H7 (cell line): ENCODE results near the gene PPFIA2. TPM values are rescaled to one million over a fixed set of nuclear protein-coding genes. Genes with fewer than 3 reads are reported as not detected.

Experiments used
- DNase-seq: peaks from one replicate; pipeline ENCODE4 v3.0.0; 2012
- H3K27me3 ChIP-seq: 2 replicates; pipeline ENCODE4 v1.6.0; 2011; ENCODE audit warnings: mild to moderate bottlenecking, low read length; ENCODE audit not compliant: control insufficient read depth, insufficient read depth
- H3K36me3 ChIP-seq: replicated peaks from 2 replicates; pipeline ENCODE4 v1.5.1; 2011; ENCODE audit warnings: low read length; ENCODE audit not compliant: control insufficient read depth, insufficient read depth
- H3K4me3 ChIP-seq: 2 replicates; pipeline ENCODE4 v1.5.1; 2011; ENCODE audit warnings: low read depth, mild to moderate bottlenecking, control low read depth, low read length, moderate library complexity; ENCODE audit not compliant: insufficient read depth
- total RNA-seq: library from RNA; depleted of rRNA; stranded (reverse); fragments of >200 nt; shearing (Covaris generic); gene quantifications from 2 replicates; pipeline ENCODE4 v1.2.3, GENCODE V29; 2014

Gene PPFIA2
- total RNA-seq, 1 experiment from 2014 or later = 0.03 TPM

DNA sequence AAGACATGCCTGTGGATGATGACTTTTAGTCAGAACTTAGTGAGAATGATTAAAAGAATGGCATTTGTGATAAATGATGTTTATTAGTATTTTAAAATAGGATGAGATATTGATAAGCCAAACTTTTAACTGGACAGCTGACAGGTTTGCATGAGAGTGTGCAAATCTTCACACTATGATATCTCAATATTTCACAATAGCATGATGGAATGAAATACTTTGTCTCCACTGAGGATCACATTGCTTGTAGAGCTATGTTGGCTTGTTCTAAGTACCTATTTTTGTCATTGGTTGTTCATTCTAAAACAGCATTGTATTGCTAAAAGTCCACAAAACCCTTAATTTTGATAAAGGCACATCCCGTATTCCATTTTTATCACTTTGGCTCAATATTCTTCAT, 359.1 kb downstream of the PPFIA2 start:
- no peak overlapping the region for H3K4me3 ChIP-seq
- H3K27me3 ChIP-seq = no peaks in the 10 kb centered on the region
- H3K36me3 ChIP-seq = no peaks in the 10 kb centered on the region
- no peak for DNase-seq

DNA sequence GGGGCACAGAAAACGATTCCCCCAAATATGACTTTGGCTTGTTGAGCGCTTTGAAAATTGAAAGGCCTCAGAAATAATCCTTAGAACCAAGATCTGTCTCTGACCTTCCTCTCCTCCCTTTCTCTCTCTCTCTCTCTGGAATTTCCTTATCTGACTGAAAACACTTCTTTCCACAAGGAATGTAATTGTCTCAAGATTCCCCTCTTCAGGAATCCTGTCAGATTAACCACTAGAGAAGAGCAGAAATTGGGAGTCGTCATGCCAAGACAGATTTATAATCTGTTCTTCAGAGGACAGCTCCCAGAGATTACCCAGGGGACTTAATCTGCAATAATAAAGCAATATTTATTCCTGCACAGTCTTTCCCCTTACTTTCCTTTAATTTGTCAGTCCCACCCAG, 363.7 kb downstream of the PPFIA2 start:
- no peaks in the 10 kb centered on the region for H3K27me3 ChIP-seq
- DNase-seq = no peak
- H3K36me3 ChIP-seq = no peaks in the 10 kb centered on the region
- H3K4me3 ChIP-seq = no peak overlapping the region

DNA sequence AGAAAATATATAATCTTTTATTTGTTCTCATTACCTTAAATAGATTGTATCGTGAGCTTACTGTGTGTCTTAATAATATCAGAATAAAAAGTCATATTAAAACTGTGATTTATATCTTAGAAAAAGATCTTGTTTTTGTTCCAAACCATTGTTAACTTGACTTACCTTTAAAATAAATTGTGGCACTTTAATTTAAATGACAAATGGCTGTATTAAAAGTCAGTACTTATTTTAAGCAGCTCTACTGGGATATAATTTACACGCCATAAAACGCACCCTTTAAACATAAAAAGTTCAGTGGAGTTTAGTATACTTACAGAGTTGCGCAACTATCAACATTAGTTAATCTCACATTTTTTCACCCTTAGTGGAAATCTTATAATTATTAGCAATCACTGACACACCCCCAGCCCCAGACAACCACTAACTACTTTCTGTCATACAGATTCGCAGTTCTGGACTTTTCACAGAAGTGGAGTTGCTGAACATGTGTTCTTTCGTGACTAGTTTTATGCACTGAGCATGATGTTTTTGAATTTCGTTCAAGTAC, 369.5 kb downstream of the PPFIA2 start:
- no peak for DNase-seq
- no peaks in the 10 kb centered on the region for H3K27me3 ChIP-seq
- H3K4me3 ChIP-seq = no peak overlapping the region
- H3K36me3 ChIP-seq = no peaks in the 10 kb centered on the region

DNA sequence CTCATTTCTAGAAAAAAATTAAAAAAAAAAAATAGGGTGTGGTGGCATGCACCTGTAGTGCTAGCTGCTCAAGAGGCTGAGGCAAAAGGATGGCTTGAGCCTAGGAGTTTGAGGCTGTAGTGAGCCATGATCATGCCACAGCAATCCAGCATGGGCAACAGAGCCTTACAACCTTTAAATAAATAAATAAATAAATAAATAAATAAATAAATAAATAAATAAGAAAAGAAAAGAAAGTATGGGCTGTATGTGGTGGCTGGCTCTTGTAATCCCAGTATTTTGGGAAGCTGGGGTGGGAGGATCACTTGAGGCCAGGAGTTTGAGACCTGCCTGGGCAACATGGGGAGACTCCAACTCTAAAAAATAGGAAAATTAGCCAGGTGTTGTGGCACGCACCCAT, 373.0 kb downstream of the PPFIA2 start:
- Histone ChIP-seq H3K27me3 (no peaks in the 10 kb centered on the region), H3K4me3 (no peak overlapping the region), H3K36me3 (no peaks in the 10 kb centered on the region)
- DNase-seq = no peak

DNA sequence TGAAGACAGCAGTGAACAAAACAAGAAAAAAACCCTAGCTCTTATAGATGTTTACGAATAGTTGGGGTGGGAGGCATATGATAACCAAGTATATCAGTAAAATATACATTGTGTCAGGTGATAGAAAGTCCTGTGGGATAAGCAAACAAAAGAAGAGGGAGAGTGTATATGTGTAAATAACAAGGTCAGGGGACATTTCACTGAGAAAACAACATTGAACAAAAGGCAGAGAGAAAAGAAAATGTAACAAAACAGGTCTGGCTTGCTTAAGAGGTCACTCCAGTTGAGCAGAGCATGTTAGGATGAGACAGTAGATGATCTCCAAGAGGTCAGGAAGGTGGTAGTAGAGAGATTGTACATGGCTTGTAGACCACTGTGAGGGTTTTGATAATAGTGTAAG, 377.2 kb downstream of the PPFIA2 start:
- Histone ChIP-seq H3K4me3 (no peak overlapping the region), H3K27me3 (no peaks in the 10 kb centered on the region), H3K36me3 (no peaks in the 10 kb centered on the region)
- DNase-seq = no peak

DNA sequence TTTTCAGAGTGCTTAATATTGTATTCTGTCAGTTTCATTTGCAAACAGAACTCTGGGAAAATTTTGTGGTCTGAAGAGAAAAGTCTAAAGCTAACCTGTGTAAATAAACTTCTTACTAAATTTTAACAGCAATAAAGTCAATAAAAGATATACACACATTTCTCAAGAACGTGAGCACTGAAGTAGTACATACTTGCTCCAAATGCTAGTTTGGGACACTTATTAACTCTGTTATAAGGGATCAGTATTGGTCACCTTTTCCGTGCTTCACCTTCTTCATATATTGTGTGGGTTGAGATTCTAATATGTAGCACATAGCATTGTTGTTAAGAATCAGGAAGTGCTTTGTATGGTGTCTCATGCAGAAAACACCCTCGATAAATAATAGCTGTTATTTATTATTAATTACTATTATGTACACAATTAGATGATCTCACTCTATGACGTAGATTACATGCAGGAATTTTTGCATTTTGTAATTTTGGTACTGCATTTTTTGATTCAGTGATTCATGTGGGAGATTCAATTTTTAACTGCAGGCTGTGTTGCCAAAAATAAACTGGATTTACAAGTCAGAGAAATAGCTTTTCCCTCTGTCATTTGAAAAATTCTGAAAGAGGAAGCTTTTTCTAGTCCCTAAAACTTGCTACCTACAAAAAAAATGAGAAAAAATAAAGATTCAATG, 380.4 kb downstream of the PPFIA2 start:
- H3K27me3 ChIP-seq = no peaks in the 10 kb centered on the region
- H3K4me3 ChIP-seq = no peak overlapping the region
- DNase-seq = no peak
- no peaks in the 10 kb centered on the region for H3K36me3 ChIP-seq

DNA sequence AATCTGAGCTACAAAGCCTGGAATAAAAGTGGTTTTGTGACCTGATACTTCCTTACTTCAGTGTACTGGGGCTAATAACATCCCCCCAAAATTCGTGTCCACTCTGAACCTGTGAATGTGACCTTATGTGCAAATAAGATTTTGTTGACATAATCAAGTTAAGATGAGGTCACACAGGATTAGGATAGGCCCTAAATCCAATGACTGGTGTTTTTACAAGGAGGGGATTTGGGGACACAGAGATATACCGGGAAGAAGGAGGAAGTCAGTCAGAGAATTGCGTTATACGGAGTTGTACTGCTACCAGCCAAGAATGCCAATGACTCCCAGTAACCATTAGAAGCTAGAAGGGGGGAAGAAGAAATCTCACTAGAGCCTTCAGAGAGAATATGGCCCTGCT, 381.4 kb downstream of the PPFIA2 start:
- no peak for DNase-seq
- Histone ChIP-seq H3K36me3 (no peaks in the 10 kb centered on the region), H3K4me3 (no peak overlapping the region), H3K27me3 (no peaks in the 10 kb centered on the region)

DNA sequence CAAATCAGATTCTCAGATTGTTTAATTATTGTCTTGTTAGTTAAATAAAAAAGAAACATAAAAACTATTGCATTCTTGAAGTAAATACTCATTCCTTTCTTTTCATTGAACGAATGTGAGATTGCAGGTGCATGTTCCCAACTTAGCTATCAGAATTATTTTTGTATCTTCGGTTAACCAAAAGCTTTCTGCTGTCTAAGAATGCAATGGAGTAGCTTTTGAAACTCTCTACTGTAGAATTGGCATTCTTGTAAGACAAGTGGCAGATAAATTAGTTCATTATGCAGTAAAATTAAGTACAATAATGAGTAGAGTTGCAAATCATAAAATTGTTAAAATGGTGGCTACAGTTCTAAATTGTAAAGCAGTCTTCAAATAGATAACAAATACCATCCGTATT, 383.2 kb downstream of the PPFIA2 start:
- Histone ChIP-seq H3K4me3 (no peak overlapping the region), H3K36me3 (no peaks in the 10 kb centered on the region), H3K27me3 (no peaks in the 10 kb centered on the region)
- no peak for DNase-seq

DNA sequence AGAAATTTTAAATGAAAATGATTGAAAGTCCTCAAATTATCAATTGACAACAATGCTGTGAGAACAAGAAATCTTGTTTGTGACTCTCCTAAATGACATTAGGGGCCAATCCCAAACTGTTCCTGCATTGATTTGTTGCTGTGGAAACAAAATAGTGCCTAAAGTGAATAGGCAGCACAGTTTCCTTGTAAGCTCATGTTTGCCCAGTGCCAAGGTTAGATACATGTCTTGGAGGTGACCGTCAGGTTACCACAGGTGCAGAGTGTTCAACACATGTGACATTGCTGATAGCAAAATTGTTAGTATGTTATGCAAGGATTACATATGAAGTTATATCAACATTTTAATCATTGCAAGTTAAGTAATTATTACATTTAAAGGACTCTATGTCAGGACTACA, 388.7 kb downstream of the PPFIA2 start:
- no peak for DNase-seq
- Histone ChIP-seq H3K36me3 (no peaks in the 10 kb centered on the region), H3K4me3 (no peak overlapping the region), H3K27me3 (no peaks in the 10 kb centered on the region)

DNA sequence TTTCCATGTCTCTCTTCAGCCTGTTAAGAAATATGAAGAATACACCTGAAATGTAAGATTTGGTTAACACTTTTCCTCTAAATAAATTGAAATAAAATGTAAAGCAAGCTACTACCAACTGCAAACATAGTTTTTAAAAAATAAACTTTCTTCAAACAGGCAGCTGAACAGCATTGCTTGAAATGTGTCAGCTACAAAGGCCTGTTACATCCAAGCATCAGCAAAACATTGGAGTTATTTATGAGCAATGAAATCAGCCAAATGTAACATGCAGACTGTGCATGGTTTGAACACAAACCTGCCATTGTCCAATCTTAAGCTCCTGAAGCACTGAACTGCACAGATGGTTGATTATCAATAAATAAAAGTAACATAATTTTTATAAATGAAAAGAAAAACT, 390.0 kb downstream of the PPFIA2 start:
- Histone ChIP-seq H3K36me3 (no peaks in the 10 kb centered on the region), H3K27me3 (no peaks in the 10 kb centered on the region), H3K4me3 (no peak overlapping the region)
- DNase-seq = no peak

DNA sequence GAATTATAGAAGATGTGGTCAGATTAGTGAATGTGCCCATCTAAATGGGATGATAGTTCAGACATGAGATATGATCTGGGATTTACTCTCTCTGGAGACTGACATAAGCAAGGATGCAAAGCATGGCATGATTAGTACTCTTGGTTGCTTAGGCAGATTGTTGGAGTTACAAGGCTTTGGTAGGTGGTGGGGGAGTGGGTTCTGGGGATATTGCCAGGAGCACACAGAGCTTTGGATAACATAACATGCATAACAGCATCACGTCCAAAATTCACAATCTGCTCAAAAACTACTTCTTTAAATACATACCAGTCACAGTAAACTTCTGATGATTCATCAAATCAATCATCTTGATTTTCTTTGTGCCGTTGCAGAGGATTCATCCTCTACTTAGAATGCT, 393.9 kb downstream of the PPFIA2 start:
- no peaks in the 10 kb centered on the region for H3K27me3 ChIP-seq
- no peak overlapping the region for H3K4me3 ChIP-seq
- H3K36me3 ChIP-seq = no peaks in the 10 kb centered on the region
- DNase-seq = no peak

DNA sequence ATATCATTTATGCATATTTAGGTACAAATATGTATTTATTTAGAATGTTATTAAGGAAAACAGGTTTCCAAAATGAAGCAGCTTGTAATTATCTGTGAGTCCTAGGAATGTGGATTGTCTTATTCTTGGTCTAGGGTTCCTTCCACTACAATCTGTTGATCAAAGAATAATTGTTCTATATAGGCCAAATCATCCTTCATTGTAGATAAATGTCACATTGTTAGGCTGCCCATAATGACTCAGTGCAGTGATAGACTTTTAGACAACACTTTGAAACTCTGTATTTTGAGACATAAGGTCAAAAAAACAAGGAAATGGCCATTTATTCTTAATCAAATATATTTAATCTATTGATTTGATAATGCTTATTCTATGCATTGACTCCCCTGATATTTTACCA, 398.2 kb downstream of the PPFIA2 start:
- no peak overlapping the region for H3K4me3 ChIP-seq
- H3K27me3 ChIP-seq = no peaks in the 10 kb centered on the region
- DNase-seq = no peak
- no peaks in the 10 kb centered on the region for H3K36me3 ChIP-seq

DNA sequence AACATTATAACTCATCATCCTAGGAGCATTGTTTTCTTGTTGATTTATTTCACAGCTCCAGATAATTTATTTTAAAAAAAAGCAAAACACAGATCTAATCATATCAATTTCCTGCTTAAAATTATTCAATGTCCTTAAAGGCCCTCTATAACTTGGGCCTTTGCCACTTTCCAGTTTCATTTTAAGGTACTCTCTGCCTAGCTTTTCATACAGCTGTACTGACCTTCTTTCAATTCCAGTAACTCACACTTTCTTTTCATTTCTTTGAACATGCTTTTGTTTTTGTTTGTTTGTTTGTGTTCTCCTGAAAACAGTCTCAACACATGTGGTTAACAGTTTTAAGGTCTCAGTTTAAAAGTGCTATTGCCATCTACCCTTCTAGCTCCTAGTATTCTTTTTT, 399.4 kb downstream of the PPFIA2 start:
- Histone ChIP-seq H3K27me3 (no peaks in the 10 kb centered on the region), H3K4me3 (no peak overlapping the region), H3K36me3 (no peaks in the 10 kb centered on the region)
- no peak for DNase-seq

DNA sequence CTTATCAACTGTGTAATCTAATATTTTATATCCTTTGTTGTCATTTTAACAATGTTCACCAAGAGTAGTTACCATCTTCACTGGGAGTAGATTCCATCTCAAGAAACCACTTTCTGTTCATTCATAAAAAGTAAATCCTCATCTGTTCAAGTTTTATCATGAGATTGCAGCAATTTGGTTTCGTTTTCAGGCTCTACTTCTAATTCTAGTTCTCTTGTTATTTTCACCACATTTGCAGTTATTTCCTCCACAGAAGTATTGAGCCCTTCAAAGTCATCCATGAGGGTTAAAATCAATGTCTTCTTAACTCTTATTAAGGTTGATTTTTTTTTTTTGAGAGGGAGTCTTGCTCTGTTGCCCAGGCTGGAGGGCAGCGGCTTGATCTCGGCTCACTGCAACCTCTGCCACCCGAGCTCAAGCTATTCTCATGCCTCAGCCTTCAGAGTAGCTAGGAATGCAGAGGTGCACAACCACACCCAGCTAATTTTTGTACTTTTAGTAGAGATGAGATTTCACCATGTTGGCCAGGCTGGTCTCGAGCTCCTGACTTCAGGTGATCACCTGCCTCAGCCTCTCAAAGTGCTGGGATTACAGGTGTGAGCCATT, 404.7 kb downstream of the PPFIA2 start:
- no peak overlapping the region for H3K4me3 ChIP-seq
- H3K27me3 ChIP-seq = no peaks in the 10 kb centered on the region
- DNase-seq = no peak
- H3K36me3 ChIP-seq = no peaks in the 10 kb centered on the region

DNA sequence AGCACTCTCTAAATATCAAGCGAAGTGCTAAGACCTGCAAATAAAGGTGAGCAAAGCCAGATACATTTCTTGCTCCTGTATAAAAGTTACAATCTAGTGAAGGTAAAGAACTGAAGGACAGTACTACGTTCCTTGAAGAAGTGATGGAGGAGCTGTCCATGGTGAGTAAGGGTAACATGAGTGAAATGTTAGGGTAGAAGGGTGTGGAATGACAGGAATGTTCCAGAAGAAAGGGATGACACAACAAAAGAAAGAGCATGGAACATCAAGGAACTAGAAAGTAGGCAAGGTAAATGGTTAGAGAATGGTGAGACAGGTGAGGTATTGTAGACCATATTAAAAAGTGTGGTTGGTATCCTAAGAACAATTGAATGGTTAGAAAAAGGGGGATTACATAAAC, 408.8 kb downstream of the PPFIA2 start:
- no peak for DNase-seq
- no peak overlapping the region for H3K4me3 ChIP-seq
- no peaks in the 10 kb centered on the region for H3K27me3 ChIP-seq
- H3K36me3 ChIP-seq = no peaks in the 10 kb centered on the region
